HepG2 (cell line): ENCODE measurements around the gene ERLEC1. TPM values are rescaled to one million over a fixed set of nuclear protein-coding genes. Genes with fewer than 3 reads are reported as not detected.

Experiments
- BHLHE40 ChIP-seq: IDR thresholded peaks from 2 replicates; pipeline ENCODE4 v1.6.1; 2011; ENCODE audit warnings: low read length, improper control_type of control experiment
- GPN1 ChIP-seq: sonication (generic); formaldehyde crosslinking; IDR thresholded peaks from 2 replicates; pipeline ENCODE4 v1.5.1; 2020; ENCODE audit warnings: missing genetic modification reagents, borderline replicate concordance
- HNF1B ChIP-seq: sonication (generic); formaldehyde crosslinking; IDR thresholded peaks from 2 replicates; pipeline ENCODE4 v1.5.1; 2020; ENCODE audit warnings: mild to moderate bottlenecking, moderate library complexity, missing genetic modification reagents
- IKZF4 ChIP-seq: sonication (generic); formaldehyde crosslinking; IDR thresholded peaks from 2 replicates; pipeline ENCODE4 v1.5.1; 2020; ENCODE audit warnings: borderline replicate concordance, mild to moderate bottlenecking, low read depth, missing genetic modification reagents; ENCODE audit errors: not compliant biosample characterization
- JUND ChIP-seq: sonication (generic); formaldehyde crosslinking; IDR thresholded peaks from 2 replicates; pipeline ENCODE4 v1.8.0; 2022; ENCODE audit warnings: mild to moderate bottlenecking, missing genetic modification reagents
- KLF11 ChIP-seq: IDR thresholded peaks from 2 replicates; pipeline ENCODE4 v1.6.1; 2016; ENCODE audit warnings: missing compliant biosample characterization
- KLF13 ChIP-seq: sonication (generic); formaldehyde crosslinking; IDR thresholded peaks from 2 replicates; pipeline ENCODE4 v1.4.0; 2020; ENCODE audit warnings: mild to moderate bottlenecking, missing genetic modification reagents
- MTF2 ChIP-seq: sonication (generic); formaldehyde crosslinking; IDR thresholded peaks from 2 replicates; pipeline ENCODE4 v1.5.0; 2020; ENCODE audit warnings: missing genetic modification reagents, borderline replicate concordance
- NCOA1 ChIP-seq: sonication (generic); formaldehyde crosslinking; IDR thresholded peaks from 2 replicates; pipeline ENCODE4 v1.9.0; 2021; ENCODE audit warnings: missing genetic modification reagents
- SNAPC2 ChIP-seq: sonication (generic); formaldehyde crosslinking; IDR thresholded peaks from 2 replicates; pipeline ENCODE4 v1.8.1; 2022; ENCODE audit warnings: mild to moderate bottlenecking, missing genetic modification reagents
- SUZ12 ChIP-seq: fragments of 150-350 bp; IDR thresholded peaks from 2 replicates; pipeline ENCODE4 v1.6.1; 2014; ENCODE audit warnings: low read depth, low read length
- ZBTB2 ChIP-seq: sonication (generic); formaldehyde crosslinking; IDR thresholded peaks from 2 replicates; pipeline ENCODE4 v1.8.0; 2022; ENCODE audit warnings: low read depth, missing genetic modification reagents
- ZEB1 ChIP-seq: IDR thresholded peaks from 2 replicates; pipeline ENCODE4 v1.6.1; 2012; ENCODE audit warnings: mild to moderate bottlenecking, low read depth, inconsistent platforms; ENCODE audit not compliant: insufficient replicate concordance
- ZFP36L1 ChIP-seq: sonication (generic); formaldehyde crosslinking; IDR thresholded peaks from 2 replicates; pipeline ENCODE4 v1.8.0; 2022; ENCODE audit warnings: mild to moderate bottlenecking, missing genetic modification reagents, moderate library complexity
- ZNF260 ChIP-seq: sonication (generic); formaldehyde crosslinking; IDR thresholded peaks from 2 replicates; pipeline ENCODE4 v1.4.0; 2020; ENCODE audit warnings: missing genetic modification reagents, low read depth, mild to moderate bottlenecking, borderline replicate concordance
- ZNF431 ChIP-seq: sonication (generic); formaldehyde crosslinking; IDR thresholded peaks from 2 replicates; pipeline ENCODE4 v1.9.0; 2022; ENCODE audit warnings: missing genetic modification reagents, low read depth, mild to moderate bottlenecking, borderline replicate concordance
- ZNF441 ChIP-seq: sonication (generic); formaldehyde crosslinking; IDR thresholded peaks from 2 replicates; pipeline ENCODE4 v1.7.0; 2021; ENCODE audit warnings: missing genetic modification reagents, borderline replicate concordance
- ZNF501 ChIP-seq: sonication (generic); formaldehyde crosslinking; IDR thresholded peaks from 2 replicates; pipeline ENCODE4 v1.5.1; 2020; ENCODE audit warnings: mild to moderate bottlenecking, moderate library complexity, missing genetic modification reagents
- ZNF674 ChIP-seq: sonication (generic); formaldehyde crosslinking; IDR thresholded peaks from 2 replicates; pipeline ENCODE4 v1.5.0; 2020; ENCODE audit warnings: low read depth, mild to moderate bottlenecking, missing genetic modification reagents
- ZNF740 ChIP-seq: sonication (generic); formaldehyde crosslinking; IDR thresholded peaks from 2 replicates; pipeline ENCODE4 v1.4.0; 2020; ENCODE audit warnings: missing genetic modification reagents
- ZNF761 ChIP-seq: sonication (generic); formaldehyde crosslinking; conservative IDR thresholded peaks from 2 replicates; pipeline ENCODE4 v1.4.0; 2020; ENCODE audit warnings: mild to moderate bottlenecking, missing genetic modification reagents
- ZNF768 ChIP-seq: sonication (generic); formaldehyde crosslinking; IDR thresholded peaks from 2 replicates; pipeline ENCODE4 v1.4.0; 2020; ENCODE audit warnings: missing genetic modification reagents
- ZNF788 ChIP-seq: sonication (generic); formaldehyde crosslinking; IDR thresholded peaks from 2 replicates; pipeline ENCODE4 v1.5.0; 2020; ENCODE audit warnings: mild to moderate bottlenecking, missing genetic modification reagents, borderline replicate concordance
- polyA plus RNA-seq, 8 experiments: library from polyadenylated mRNA; depleted of rRNA in 3 of 8; stranded (reverse) in 7 of 8; unstranded in 1 of 8; fragments of >200 nt; fragmentation: Illumina TruSeq in 4 of 8; extraction: Trizol in 4 of 8; gene quantifications; 2 replicates each; pipeline versions ENCODE4 v1.2.1 to v1.2.3, GENCODE V29; 2011 to 2016; ENCODE audit warnings: low read depth in 4 of 8, missing spikeins in 1 of 8, mixed read lengths in 1 of 8; ENCODE audit not compliant: insufficient read depth in 1 of 8
- total RNA-seq, 5 experiments: library from RNA; depleted of rRNA; stranded (reverse); fragments of >200 nt; fragmentation: Illumina TruSeq; extraction: Trizol; gene quantifications; 2 replicates each; pipeline ENCODE4 v1.2.3, GENCODE V29; 2016; ENCODE audit warnings: low read depth in 1 of 5
- TF ChIP-seq, protein P1 (sequence below), 2 experiments: sonication (generic) in 1 of 2; formaldehyde crosslinking in 1 of 2; IDR thresholded peaks; 2 replicates each; pipeline versions ENCODE4 v1.5.1 to v1.6.1; 2011 to 2020; ENCODE audit warnings: borderline replicate concordance in 1 of 2, low read depth in 1 of 2, low read length in 1 of 2, mild to moderate bottlenecking in 1 of 2, missing genetic modification reagents in 1 of 2, moderate library complexity in 1 of 2

The ERLEC1 gene
- total and polyA plus RNA-seq, 2 of the 13 experiments (the other 11 are each of a cell fraction or from before 2014, with no cell fraction given) = 87.3 to 88.4 TPM

DNA sequence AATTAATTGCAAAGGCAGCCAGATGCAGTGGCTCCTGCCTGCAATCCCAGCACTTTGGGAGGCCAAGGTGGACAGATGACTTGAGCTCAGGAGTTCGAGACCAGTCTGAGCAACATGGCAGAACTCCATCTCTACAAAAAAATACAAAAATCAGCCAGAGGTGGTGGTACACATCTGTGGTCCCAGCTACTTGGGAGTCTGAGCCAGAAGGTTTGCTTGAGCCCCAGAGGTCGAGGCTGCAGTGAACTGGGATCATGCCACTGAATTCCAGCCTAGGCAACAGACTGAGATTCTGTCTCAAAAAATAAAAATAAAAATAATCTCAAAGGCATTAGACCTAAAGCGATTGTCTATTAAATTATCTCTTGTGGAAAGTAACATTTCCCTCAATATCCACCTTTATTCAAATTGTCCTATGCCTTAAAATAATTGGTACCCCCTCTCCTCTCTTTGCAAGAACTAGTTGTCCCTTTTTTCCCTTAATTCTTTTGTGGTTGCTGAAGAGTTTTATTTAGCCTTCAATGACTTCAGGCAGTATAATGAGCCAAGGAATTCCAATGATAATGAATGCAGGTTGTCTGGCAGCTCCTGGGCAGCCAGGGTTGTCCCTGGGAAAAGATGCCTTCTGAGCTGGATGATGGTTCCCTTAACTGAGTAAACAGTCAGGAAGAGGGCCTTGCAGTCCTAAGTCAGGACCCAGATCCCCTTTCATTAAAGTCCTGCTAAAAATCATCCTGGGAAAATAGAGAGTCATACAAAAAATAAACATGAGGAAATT lies 40.7 kb downstream of the ERLEC1 start (continued):
- 0 out of 2 replicates have a peak, but pooled peaks have one; percentile 6 for TF ChIP-seq HNF1B (CRISPR knock-in tag)
- no peak for TF ChIP-seq BHLHE40
- TF ChIP-seq ZFP36L1 = no peak; the same call in 1 of the 2 replicates
- TF ChIP-seq NCOA1 (CRISPR knock-in tag) = no peak
- TF ChIP-seq ZNF431 (CRISPR knock-in tag) = no peak
- TF ChIP-seq ZNF768 = no peak
- TF ChIP-seq ZBTB2 = no peak
- TF ChIP-seq ZNF740 (CRISPR knock-in tag) = no peak
- TF ChIP-seq SUZ12 = no peak
- TF ChIP-seq ZNF761 (CRISPR knock-in tag) = no peak
- TF ChIP-seq, protein P1, sequence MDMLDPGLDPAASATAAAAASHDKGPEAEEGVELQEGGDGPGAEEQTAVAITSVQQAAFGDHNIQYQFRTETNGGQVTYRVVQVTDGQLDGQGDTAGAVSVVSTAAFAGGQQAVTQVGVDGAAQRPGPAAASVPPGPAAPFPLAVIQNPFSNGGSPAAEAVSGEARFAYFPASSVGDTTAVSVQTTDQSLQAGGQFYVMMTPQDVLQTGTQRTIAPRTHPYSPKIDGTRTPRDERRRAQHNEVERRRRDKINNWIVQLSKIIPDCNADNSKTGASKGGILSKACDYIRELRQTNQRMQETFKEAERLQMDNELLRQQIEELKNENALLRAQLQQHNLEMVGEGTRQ (IDR thresholded peaks at IDR 0.05; ENCODE audit: low read depth, low read length) = no peak
- TF ChIP-seq, protein P1 (CRISPR knock-in tag; IDR thresholded peaks at IDR 0.05; ENCODE audit: borderline replicate concordance) = no peak
- TF ChIP-seq SNAPC2 (CRISPR knock-in tag) = no peak
- TF ChIP-seq ZNF674 (CRISPR knock-in tag) = no peak
- TF ChIP-seq ZNF260 (CRISPR knock-in tag) = no peak
- 0 out of 2 replicates have a peak, but pooled peaks have one; percentile 48 for TF ChIP-seq ZNF501 (CRISPR knock-in tag)
- no peak for TF ChIP-seq KLF11 (CRISPR knock-in tag)
- 0 out of 2 replicates have a peak, but pooled peaks have one; percentile 49 for TF ChIP-seq MTF2
- TF ChIP-seq ZEB1 = no peak
- no peak for TF ChIP-seq ZNF441 (CRISPR knock-in tag)
- TF ChIP-seq GPN1 (CRISPR knock-in tag) = no peak
- no peak for TF ChIP-seq IKZF4
- no peak for TF ChIP-seq KLF13 (CRISPR knock-in tag)
- no peak for TF ChIP-seq ZNF788 (CRISPR knock-in tag)
- no peak for TF ChIP-seq JUND (CRISPR knock-in tag)
